NCI-H2196 (cell line): ENCODE measurements around the gene CRACDL.

Experiments
- DNase-seq: peaks from one replicate; lab custom pipeline; 2025; ENCODE audit not compliant: unreplicated experiment; lab: John Stamatoyannopoulos, UW

Gene CRACDL

GRCh38 chr2:98866033-98866432, 70.0 kb downstream of the CRACDL start:
- no peak for DNase-seq

- DNase-seq: no peak
Measured at GRCh38 chr2:98861601-98862000, 74.4 kb downstream of the CRACDL start.

- no peak for DNase-seq
Measured at GRCh38 chr2:98859323-98859722, 76.7 kb downstream of the CRACDL start.

- no peak for DNase-seq
Measured at GRCh38 chr2:98857001-98857400, 79.0 kb downstream of the CRACDL start.

- no peak for DNase-seq
Measured at GRCh38 chr2:98854682-98855081, 81.3 kb downstream of the CRACDL start.

GRCh38 chr2:98852932-98853331, 83.1 kb downstream of the CRACDL start:
- no peak for DNase-seq

- no peak for DNase-seq
Measured at GRCh38 chr2:98850074-98850473, 86.0 kb downstream of the CRACDL start.

GRCh38 chr2:98849113-98849512, 86.9 kb downstream of the CRACDL start:
- DNase-seq: no peak

GRCh38 chr2:98847853-98848252, 88.2 kb downstream of the CRACDL start:
- no peak for DNase-seq

GRCh38 chr2:98846041-98846440, 90.0 kb downstream of the CRACDL start:
- no peak for DNase-seq

- no peak for DNase-seq
Measured at GRCh38 chr2:98842136-98842535, 93.9 kb downstream of the CRACDL start.

GRCh38 chr2:98839292-98839691, 96.7 kb downstream of the CRACDL start:
- DNase-seq: no peak

- DNase-seq: no peak
Measured at GRCh38 chr2:98835831-98836385, 100.1 kb downstream of the CRACDL start.

- DNase-seq: no peak
Measured at GRCh38 chr2:98833917-98834263, 102.1 kb downstream of the CRACDL start.

- no peak for DNase-seq
Measured at GRCh38 chr2:98833172-98833916, 102.7 kb downstream of the CRACDL start.

GRCh38 chr2:98832172-98832571, 103.9 kb downstream of the CRACDL start:
- DNase-seq: no peak

- no peak for DNase-seq
Measured at GRCh38 chr2:98830571-98831145, 105.4 kb downstream of the CRACDL start.

GRCh38 chr2:98829581-98830270, 106.3 kb downstream of the CRACDL start:
- DNase-seq: no peak

GRCh38 chr2:98828793-98829371, 107.1 kb downstream of the CRACDL start:
- DNase-seq: peak; percentile 57

GRCh38 chr2:98828369-98828744, 107.7 kb downstream of the CRACDL start:
- DNase-seq: no peak

- DNase-seq: no peak
Measured at GRCh38 chr2:98827625-98828368, 108.2 kb downstream of the CRACDL start.
